H1 (cell line): ENCODE data around the gene CXCR3. TPM values are rescaled to one million over a fixed set of nuclear protein-coding genes. Genes with fewer than 3 reads are reported as not detected.

Source experiments
- CTCF ChIA-PET: fragments of 300-600 bp; sonication (Branson Sonifier 250); formaldehyde crosslinking; loops from one replicate; lab custom pipeline; 2021; ENCODE audit not compliant: partially characterized antibody; lab: Charles Lee
- POLR2A ChIA-PET: fragments of 300-600 bp; sonication (Branson Sonifier 250); formaldehyde crosslinking; loops from one replicate; lab custom pipeline; 2021; ENCODE audit warnings: inconsistent platforms; ENCODE audit not compliant: partially characterized antibody; lab: Charles Lee
- DNase-seq, 2 experiments: peaks; one replicate each; pipeline versions ENCODE4 v3.0.0 to v3.0.0-alpha.2; 2010 to 2022; ENCODE audit warnings: low spot score in 2 of 2, low read depth in 1 of 2, mixed read lengths in 1 of 2
- FAIRE-seq: peaks from 2 replicates; lab custom pipeline; 2011; peaks lifted over from hg19 to GRCh38; lab: Jason Lieb, UNC
- H2AFZ ChIP-seq: 2 replicates; pipeline ENCODE4 v1.8.1; 2012; ENCODE audit warnings: low read length, inconsistent platforms
- H2AK5ac ChIP-seq: 2 replicates; pipeline ENCODE4 v1.6.1; 2013; ENCODE audit warnings: low read depth, low read length
- H2BK120ac ChIP-seq: replicated peaks from 2 replicates; pipeline ENCODE3; 2013; ENCODE audit warnings: low read depth, low read length, inconsistent platforms
- H2BK12ac ChIP-seq: 2 replicates; pipeline ENCODE4 v1.6.1; 2013; ENCODE audit warnings: low read depth, low read length
- H2BK15ac ChIP-seq: 2 replicates; pipeline ENCODE4 v1.6.1; 2013; ENCODE audit warnings: low read length
- H2BK20ac ChIP-seq: 2 replicates; pipeline ENCODE4 v1.6.1; 2013; ENCODE audit warnings: low read length
- H2BK5ac ChIP-seq: 2 replicates; pipeline ENCODE4 v1.6.1; 2013; ENCODE audit warnings: low read depth, low read length
- H3K14ac ChIP-seq: 2 replicates; pipeline ENCODE4 v1.6.1; 2013; ENCODE audit warnings: inconsistent platforms; ENCODE audit not compliant: insufficient read length
- H3K18ac ChIP-seq: 2 replicates; pipeline ENCODE4 v1.6.1; 2013; ENCODE audit warnings: low read length; ENCODE audit errors: extremely low read depth
- H3K23ac ChIP-seq: 2 replicates; pipeline ENCODE4 v1.6.1; 2013; ENCODE audit warnings: inconsistent platforms; ENCODE audit not compliant: insufficient read length
- H3K23me2 ChIP-seq: 2 replicates; pipeline ENCODE4 v1.6.1; 2013; ENCODE audit warnings: low read depth, low read length
- H3K27ac ChIP-seq: 2 replicates; pipeline ENCODE4 v1.6.1; 2011; ENCODE audit warnings: low read depth, low read length, inconsistent platforms
- H3K27me3 ChIP-seq, 4 experiments: replicated peaks in 1 of 4; 1 replicate in 1 of 4; 2 replicates in 3 of 4; pipeline versions ENCODE4 v1.6.1 to v1.8.1; 2011 to 2013; ENCODE audit warnings: low read length in 3 of 4, mild to moderate bottlenecking in 3 of 4, inconsistent platforms in 2 of 4, mixed read lengths in 2 of 4, moderate library complexity in 1 of 4; ENCODE audit not compliant: control insufficient read depth in 3 of 4, insufficient read depth in 3 of 4; ENCODE audit errors: extremely low read depth in 1 of 4
- H3K36me3 ChIP-seq, 4 experiments: 2 replicates each; pipeline versions ENCODE4 v1.6.1 to v1.8.1; 2011 to 2013; ENCODE audit warnings: mild to moderate bottlenecking in 4 of 4, low read length in 3 of 4, moderate library complexity in 2 of 4, control low read depth in 1 of 4, inconsistent platforms in 1 of 4; ENCODE audit not compliant: insufficient read depth in 4 of 4, control insufficient read depth in 2 of 4
- H3K4ac ChIP-seq: replicated peaks from 2 replicates; pipeline ENCODE3; 2013; ENCODE audit warnings: low read length, low read depth, mixed read lengths, inconsistent platforms; ENCODE audit not compliant: insufficient read length
- H3K4me1 ChIP-seq, 4 experiments: replicated peaks in 1 of 4; 1 replicate in 1 of 4; 2 replicates in 3 of 4; pipeline versions ENCODE4 v1.6.1 to v1.8.1; 2011 to 2013; ENCODE audit warnings: low read length in 3 of 4, inconsistent platforms in 2 of 4, mixed read lengths in 1 of 4; ENCODE audit not compliant: insufficient read depth in 4 of 4, control insufficient read depth in 3 of 4
- H3K4me2 ChIP-seq, 2 experiments: 2 replicates each; pipeline versions ENCODE4 v1.6.1 to v1.8.1; 2011 to 2013; ENCODE audit warnings: low read depth in 2 of 2, low read length in 2 of 2, control low read depth in 1 of 2, inconsistent platforms in 1 of 2, mild to moderate bottlenecking in 1 of 2; ENCODE audit not compliant: insufficient read depth in 1 of 2
- H3K4me3 ChIP-seq, 4 experiments: fragments of 200-600, 300-600 bp in 1 of 4; sonication (generic), shearing (Covaris generic), sonication (Bioruptor Twin) in 1 of 4; 2 replicates each; pipeline versions ENCODE4 v1.5.1 to v1.8.1; 2011 to 2016; ENCODE audit warnings: low read length in 4 of 4, low read depth in 3 of 4, control low read depth in 2 of 4, inconsistent platforms in 2 of 4, mild to moderate bottlenecking in 2 of 4, mixed read lengths in 1 of 4, moderate library complexity in 1 of 4; ENCODE audit not compliant: insufficient read depth in 2 of 4; ENCODE audit errors: extremely low read depth in 1 of 4
- H3K56ac ChIP-seq: replicated peaks from 2 replicates; pipeline ENCODE3; 2013; ENCODE audit warnings: low read depth, mild to moderate bottlenecking, mixed read lengths, low read length, inconsistent platforms; ENCODE audit not compliant: insufficient read length
- H3K79me1 ChIP-seq: 2 replicates; pipeline ENCODE4 v1.6.1; 2013; ENCODE audit warnings: low read depth, low read length, control low read depth
- H3K79me2 ChIP-seq, 2 experiments: 2 replicates each; pipeline versions ENCODE4 v1.6.1 to v1.8.1; 2012 to 2013; ENCODE audit warnings: low read length in 2 of 2, mild to moderate bottlenecking in 2 of 2, inconsistent platforms in 1 of 2; ENCODE audit not compliant: insufficient read depth in 2 of 2, control insufficient read depth in 1 of 2
- H3K9ac ChIP-seq, 4 experiments: replicated peaks in 1 of 4; 1 replicate in 1 of 4; 2 replicates in 3 of 4; pipeline versions ENCODE4 v1.6.1 to v1.8.1; 2011 to 2013; ENCODE audit warnings: low read depth in 3 of 4, low read length in 3 of 4, control low read depth in 2 of 4, mild to moderate bottlenecking in 2 of 4, moderate library complexity in 2 of 4, inconsistent platforms in 1 of 4; ENCODE audit errors: extremely low read depth in 1 of 4
- H3K9me3 ChIP-seq, 2 experiments: 2 replicates each; pipeline versions ENCODE4 v1.6.1 to v1.8.1; 2012 to 2013; ENCODE audit warnings: mild to moderate bottlenecking in 2 of 2, moderate library complexity in 2 of 2, control low read depth in 1 of 2, inconsistent platforms in 1 of 2, low read depth in 1 of 2, low read length in 1 of 2, mixed read lengths in 1 of 2; ENCODE audit not compliant: insufficient read depth in 2 of 2
- H4K20me1 ChIP-seq, 2 experiments: replicated peaks in 1 of 2; 2 replicates each; pipeline versions ENCODE3 to v1.8.1; 2011 to 2013; ENCODE audit warnings: inconsistent platforms in 2 of 2, low read length in 2 of 2, mild to moderate bottlenecking in 1 of 2; ENCODE audit not compliant: insufficient read depth in 2 of 2, control insufficient read depth in 1 of 2
- H4K5ac ChIP-seq: 2 replicates; pipeline ENCODE4 v1.6.1; 2013; ENCODE audit warnings: low read length, low read depth, mixed read lengths, inconsistent platforms; ENCODE audit not compliant: insufficient read length
- H4K8ac ChIP-seq: 2 replicates; pipeline ENCODE4 v1.8.0; 2013; ENCODE audit warnings: mild to moderate bottlenecking, moderate library complexity, low read length, inconsistent platforms; ENCODE audit not compliant: insufficient read depth; ENCODE audit errors: extremely low read depth
- H4K91ac ChIP-seq: replicated peaks from 2 replicates; pipeline ENCODE3; 2013; ENCODE audit warnings: low read length, mixed read lengths, inconsistent platforms; ENCODE audit not compliant: insufficient read length
- CBX5 ChIP-seq: fragments of 300-800, 300-1000 bp; sonication (generic); IDR thresholded peaks from 2 replicates; pipeline ENCODE4 v1.7.1; 2016; ENCODE audit warnings: antibody characterized with exemption, low read length, low read depth
- CEBPB ChIP-seq: IDR thresholded peaks from 2 replicates; pipeline ENCODE4 v1.6.1; 2012; ENCODE audit warnings: low read depth, low read length
- CHD2 ChIP-seq: IDR thresholded peaks from 2 replicates; pipeline ENCODE4 v1.6.1; 2012; ENCODE audit warnings: low read length, improper control_type of control experiment
- CTBP2 ChIP-seq: IDR thresholded peaks from 2 replicates; pipeline ENCODE4 v1.7.0; 2011; ENCODE audit warnings: borderline replicate concordance, mild to moderate bottlenecking, moderate library complexity, mixed read lengths, low read length; ENCODE audit not compliant: insufficient read depth, insufficient read length
- HDAC6 ChIP-seq: IDR thresholded peaks from one replicate; pipeline ENCODE4 v1.7.1; 2012; ENCODE audit warnings: low read depth, mild to moderate bottlenecking, inconsistent platforms, low read length, moderate library complexity
- JUN ChIP-seq: IDR thresholded peaks from 2 replicates; pipeline ENCODE4 v1.6.1; 2011; ENCODE audit warnings: low read depth, mild to moderate bottlenecking, improper control_type of control experiment, low read length
- KDM1A ChIP-seq: fragments of 200-600, 300-600 bp; sonication (generic); IDR thresholded peaks from 2 replicates; pipeline ENCODE4 v1.7.1; 2016; ENCODE audit warnings: mild to moderate bottlenecking, low read length, borderline replicate concordance
- NRF1 ChIP-seq: IDR thresholded peaks from 2 replicates; pipeline ENCODE4 v1.6.1; 2011; ENCODE audit warnings: mild to moderate bottlenecking, low read depth, low read length, improper control_type of control experiment
- POLR2AphosphoS5 ChIP-seq: IDR thresholded peaks from 2 replicates; pipeline ENCODE4 v1.6.1; 2011; ENCODE audit warnings: low read depth, low read length
- RAD21 ChIP-seq, 2 experiments: IDR thresholded peaks in 1 of 2; conservative IDR thresholded peaks in 1 of 2; 2 replicates each; pipeline ENCODE4 v1.6.1; 2011; ENCODE audit warnings: low read depth in 2 of 2, low read length in 2 of 2, improper control_type of control experiment in 1 of 2, inconsistent platforms in 1 of 2, mild to moderate bottlenecking in 1 of 2, moderate library complexity in 1 of 2
- SIN3A ChIP-seq, 2 experiments: IDR thresholded peaks in 1 of 2; conservative IDR thresholded peaks in 1 of 2; 2 replicates each; pipeline ENCODE4 v1.6.1; 2011 to 2012; ENCODE audit warnings: low read length in 2 of 2, improper control_type of control experiment in 1 of 2, low read depth in 1 of 2, mild to moderate bottlenecking in 1 of 2
- SP1 ChIP-seq: IDR thresholded peaks from 2 replicates; pipeline ENCODE4 v1.6.1; 2011; ENCODE audit warnings: low read depth, low read length
- SP4 ChIP-seq: IDR thresholded peaks from 2 replicates; pipeline ENCODE4 v1.6.1; 2012; ENCODE audit warnings: low read length, inconsistent platforms
- YY1 ChIP-seq: IDR thresholded peaks from 2 replicates; pipeline ENCODE4 v1.6.1; 2011; ENCODE audit warnings: low read depth, mild to moderate bottlenecking, low read length
- WGBS, 2 experiments: shearing (Covaris generic) in 1 of 2; methylation state at CpG; one replicate each; pipeline versions ENCODE4 v1.1.6 to v1.1.7; 2013 to 2015; ENCODE audit warnings: low lambda C conversion rate in 2 of 2, mixed read lengths in 2 of 2, inconsistent platforms in 1 of 2, low coverage in 1 of 2, missing lambda C conversion rate in 1 of 2; ENCODE audit not compliant: insufficient replicate concordance in 2 of 2, insufficient coverage in 1 of 2, insufficient read length in 1 of 2; ENCODE audit errors: extremely low coverage in 1 of 2, missing lambda C conversion rate in 1 of 2; 5-methylcytosine and 5-hydroxymethylcytosine counted together
- polyA plus RNA-seq, 7 experiments: library from polyadenylated mRNA; depleted of rRNA in 3 of 7; stranded (reverse) in 5 of 7; unstranded in 2 of 7; fragments of >200 nt in 5 of 7; fragments of 200-250 nt in 2 of 7; gene quantifications; 1 replicate in 5 of 7; 2 replicates in 1 of 7; 4 replicates in 1 of 7; pipeline versions ENCODE4 v1.2.1 to v1.2.3, GENCODE V29; 2011 to 2013; ENCODE audit warnings: missing spikeins in 2 of 7, mixed read lengths in 2 of 7
- total RNA-seq: library from RNA; stranded (reverse); fragmentation: NEBNext Ultra II Directional; extraction: Animal tissue kit (Norgen Biotek cat#: 25700); gene quantifications from 2 replicates; pipeline ENCODE4 v1.2.1, GENCODE V29; 2021

CXCR3 gene
- total and polyA plus RNA-seq, 2 of the 8 experiments (the other 6 are each of a cell fraction or from before 2014, with no cell fraction given): not detected

DNA sequence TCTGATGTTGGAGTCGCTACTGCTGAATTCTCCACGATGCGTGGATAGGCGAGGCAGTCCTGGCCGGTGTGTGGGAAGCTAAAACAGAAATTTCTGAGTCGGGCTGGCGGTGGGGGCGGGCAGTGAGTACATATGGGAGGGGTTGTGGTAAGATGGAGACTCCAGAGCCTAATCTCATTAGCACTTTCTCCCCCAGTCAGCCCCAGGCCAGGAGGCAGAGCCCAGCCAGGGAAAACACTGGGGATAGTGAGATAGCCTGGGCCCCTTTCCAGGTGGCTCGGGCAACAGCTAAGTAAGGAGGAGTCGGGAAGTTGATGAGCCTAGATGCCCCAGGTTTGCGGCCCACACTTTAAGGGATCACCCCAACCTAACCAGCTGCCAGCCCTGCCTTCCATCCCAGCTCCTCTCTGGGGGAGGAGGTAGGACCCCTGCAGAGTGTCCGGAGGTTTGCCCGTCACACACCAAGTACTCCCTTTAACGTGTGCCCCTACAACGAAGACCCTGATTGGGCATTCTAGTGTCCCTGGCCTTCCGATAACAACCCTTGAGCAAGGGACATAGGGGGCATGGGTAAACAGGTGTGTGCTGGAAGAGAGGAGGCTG lies 46.7 kb upstream of the CXCR3 start:
- Histone ChIP-seq H2AK5ac (no peak overlapping the region), H4K20me1 (no peaks in the 10 kb centered on the region), H3K27me3 (no peaks in the 10 kb centered on the region), H3K4ac (no peak overlapping the region), H3K9ac (no peak overlapping the region), H3K4me1 (no peaks in the 10 kb centered on the region), H3K36me3 (no peaks in the 10 kb centered on the region), H3K4me3 (no peak overlapping the region), H4K91ac (no peak overlapping the region), H4K8ac (no peak overlapping the region), H3K14ac (no peak overlapping the region), H2BK12ac (no peak overlapping the region), H3K79me2 (no peaks in the 10 kb centered on the region), H2AFZ (no peak overlapping the region), H2BK5ac (no peak overlapping the region), H3K23me2 (no peaks in the 10 kb centered on the region), H3K23ac (no peak overlapping the region), H3K56ac (no peak overlapping the region), H3K79me1 (no peaks in the 10 kb centered on the region), H4K5ac (no peak overlapping the region), H3K4me2 (no peak overlapping the region), H3K27ac (no peak overlapping the region), H3K9me3 (no peaks in the 10 kb centered on the region), H2BK120ac (no peak overlapping the region), H2BK15ac (no peak overlapping the region), H2BK20ac (no peak overlapping the region), H3K18ac (no peak overlapping the region)
- no peak for DNase-seq
- no peak for FAIRE-seq
- 100% methylated on average over 5 of the region's 16 CpGs; no CpG with 5 or more reads in 1 of the 2 experiments for WGBS, 2 experiments
- POLR2A ChIA-PET: no interaction called here
- CTCF ChIA-PET: interaction anchor here (0.7 to 1.2 kb wide), 3 partner anchors 39 to 84 kb away, joined by 3 to 4 read pairs (median 3); no protein-coding TSS in a partner anchor
- TF ChIP-seq CBX5 (no peak), NRF1 (no peak), YY1 (no peak), SP1 (no peak), RAD21 (IDR thresholded peaks at IDR 0.05 in 1 of 2, conservative IDR thresholded peaks at IDR 0.05 in 1 of 2; ENCODE audit: low read depth in 2 of 2, low read length in 2 of 2) (no peak), SIN3A (conservative IDR thresholded peaks at IDR 0.05 in 1 of 2, IDR thresholded peaks at IDR 0.05 in 1 of 2; ENCODE audit: low read depth in 1 of 2, low read length in 2 of 2) (no peak), JUN (no peak), KDM1A (no peak), HDAC6 (no peak), POLR2AphosphoS5 (no peak), CEBPB (no peak), CTBP2 (no peak), CHD2 (no peak), SP4 (no peak)
